HepG2 (cell line): Measurements from ENCODE around the gene SLC5A3.

Experiments
- CBX2 ChIP-seq, 2 experiments: fragments of 200-600 bp in 1 of 2; sonication (generic); formaldehyde crosslinking in 1 of 2; IDR thresholded peaks; 2 replicates each; pipeline versions ENCODE4 v1.7.0 to v1.8.1; 2018 to 2022; ENCODE audit warnings: low read depth in 2 of 2, low read length in 1 of 2, mild to moderate bottlenecking in 1 of 2, missing genetic modification reagents in 1 of 2
- CTCF ChIP-seq: sonication (generic); formaldehyde crosslinking; IDR thresholded peaks from 2 replicates; pipeline ENCODE4 v1.5.0; 2020; ENCODE audit warnings: mild to moderate bottlenecking, missing genetic modification reagents, moderate library complexity
- KDM1A ChIP-seq: IDR thresholded peaks from 2 replicates; pipeline ENCODE4 v1.6.1; 2016; ENCODE audit warnings: missing compliant biosample characterization
- KDM4B ChIP-seq: sonication (generic); formaldehyde crosslinking; IDR thresholded peaks from 2 replicates; pipeline ENCODE4 v1.4.0; 2020; ENCODE audit warnings: missing genetic modification reagents
- MTA3 ChIP-seq: sonication (generic); formaldehyde crosslinking; IDR thresholded peaks from 2 replicates; pipeline ENCODE4 v1.4.0; 2020; ENCODE audit warnings: missing genetic modification reagents
- RNF2 ChIP-seq: fragments of 450-650 bp; conservative IDR thresholded peaks from 2 replicates; pipeline ENCODE4 v1.6.1; 2016; ENCODE audit warnings: low read depth
- SMAD3 ChIP-seq: sonication (generic); formaldehyde crosslinking; IDR thresholded peaks from 2 replicates; pipeline ENCODE4 v1.4.0; 2020; ENCODE audit warnings: missing genetic modification reagents
- ZBTB43 ChIP-seq: sonication (generic); formaldehyde crosslinking; conservative IDR thresholded peaks from 2 replicates; pipeline ENCODE4 v1.4.0; 2020; ENCODE audit warnings: missing genetic modification reagents
- ZNF224 ChIP-seq: sonication (generic); formaldehyde crosslinking; IDR thresholded peaks from 2 replicates; pipeline ENCODE4 v1.5.0; 2020; ENCODE audit warnings: mild to moderate bottlenecking, missing genetic modification reagents
- ZNF567 ChIP-seq: sonication (generic); formaldehyde crosslinking; IDR thresholded peaks from 2 replicates; pipeline ENCODE4 v1.8.1; 2023; ENCODE audit warnings: mild to moderate bottlenecking, missing genetic modification reagents, borderline replicate concordance
- ZNF660 ChIP-seq: sonication (generic); formaldehyde crosslinking; IDR thresholded peaks from 2 replicates; pipeline ENCODE4 v1.5.1; 2020; ENCODE audit warnings: mild to moderate bottlenecking, low read depth, missing genetic modification reagents, borderline replicate concordance
- ZNF768 ChIP-seq: sonication (generic); formaldehyde crosslinking; IDR thresholded peaks from 2 replicates; pipeline ENCODE4 v1.4.0; 2020; ENCODE audit warnings: missing genetic modification reagents
- TF ChIP-seq, protein P1 (sequence below): sonication (generic); formaldehyde crosslinking; IDR thresholded peaks from 2 replicates; pipeline ENCODE4 v1.5.1; 2020; ENCODE audit warnings: mild to moderate bottlenecking, missing genetic modification reagents, moderate library complexity

GRCh38 chr21:34097442-34097841 lies 24.1 kb downstream of the SLC5A3 start:
- TF ChIP-seq MTA3 (CRISPR knock-in tag), result no peak
- no peak for TF ChIP-seq ZNF768 (CRISPR knock-in tag)
- no peak for TF ChIP-seq CTCF (CRISPR knock-in tag)
- no peak for TF ChIP-seq ZNF224
- TF ChIP-seq KDM4B (CRISPR knock-in tag), result no peak
- no peak for TF ChIP-seq RNF2
- TF ChIP-seq KDM1A (CRISPR knock-in tag), result no peak
- no peak for TF ChIP-seq ZNF567 (CRISPR knock-in tag)
- no peak for TF ChIP-seq SMAD3 (CRISPR knock-in tag)
- no peak for TF ChIP-seq CBX2 (IDR thresholded peaks at IDR 0.05; ENCODE audit: low read depth, low read length)
- TF ChIP-seq CBX2 (CRISPR knock-in tag; IDR thresholded peaks at IDR 0.05; ENCODE audit: low read depth), result no peak
- no peak for TF ChIP-seq ZNF660 (CRISPR knock-in tag)
- TF ChIP-seq, protein P1, sequence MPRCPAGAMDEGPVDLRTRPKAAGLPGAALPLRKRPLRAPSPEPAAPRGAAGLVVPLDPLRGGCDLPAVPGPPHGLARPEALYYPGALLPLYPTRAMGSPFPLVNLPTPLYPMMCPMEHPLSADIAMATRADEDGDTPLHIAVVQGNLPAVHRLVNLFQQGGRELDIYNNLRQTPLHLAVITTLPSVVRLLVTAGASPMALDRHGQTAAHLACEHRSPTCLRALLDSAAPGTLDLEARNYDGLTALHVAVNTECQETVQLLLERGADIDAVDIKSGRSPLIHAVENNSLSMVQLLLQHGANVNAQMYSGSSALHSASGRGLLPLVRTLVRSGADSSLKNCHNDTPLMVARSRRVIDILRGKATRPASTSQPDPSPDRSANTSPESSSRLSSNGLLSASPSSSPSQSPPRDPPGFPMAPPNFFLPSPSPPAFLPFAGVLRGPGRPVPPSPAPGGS (CRISPR knock-in tag), result no peak
- TF ChIP-seq ZBTB43 (CRISPR knock-in tag), result no peak
